HepG2 (cell line): ENCODE measurements around the gene UBL7. TPM values are rescaled to one million over a fixed set of nuclear protein-coding genes. Genes with fewer than 3 reads are reported as not detected.

Experiments used
- ATAC-seq: fragments of 200-7000 bp; cut with Tn5 transposase; 3 replicates; pipeline ENCODE4 v1.9.1; 2020; ENCODE audit warnings: mild to moderate bottlenecking, moderate library complexity
- BruUV-seq: library from RNA; stranded (reverse); fragments of 400-500 nt; replicated peaks from 2 replicates; lab custom pipeline; 2021; lab: Mats Ljungman, UMichigan
- CTCF ChIA-PET: fragments of 300-600 bp; formaldehyde crosslinking; extraction: SDS; loops from one replicate; lab custom pipeline; 2021; ENCODE audit warnings: low total read pairs, inconsistent platforms, low intra/inter-chr PET ratio; lab: Yijun Ruan, JAX
- POLR2A ChIA-PET: fragments of 350-600 bp; sonication (Branson Sonifier 250); formaldehyde crosslinking; loops from one replicate; lab custom pipeline; 2020; ENCODE audit warnings: antibody characterized with exemption, inconsistent platforms; lab: Yijun Ruan, JAX
- DNase-seq: peaks from one replicate; pipeline ENCODE4 v3.0.0-alpha.2; 2015; ENCODE audit warnings: low spot score
- FAIRE-seq: peaks from 3 replicates; lab custom pipeline; 2011; peaks lifted over from hg19 to GRCh38; lab: Jason Lieb, UNC
- H2AFZ ChIP-seq: one replicate; pipeline ENCODE4 v1.6.1; 2011; ENCODE audit warnings: low read length, inconsistent platforms
- H3K27ac ChIP-seq: fragments of 300-600 bp; 3 replicates; pipeline ENCODE4 v1.8.0; 2011; ENCODE audit warnings: mixed run types, mild to moderate bottlenecking, mixed read lengths, low read length, inconsistent platforms; ENCODE audit not compliant: insufficient read depth; ENCODE audit errors: extremely low read length
- H3K27me3 ChIP-seq, 2 experiments: fragments of 200-600 bp in 1 of 2; 2 replicates in 1 of 2; 3 replicates in 1 of 2; pipeline versions ENCODE4 v1.6.0 to v1.8.0; 2011; ENCODE audit warnings: low read length in 2 of 2, mild to moderate bottlenecking in 2 of 2, moderate library complexity in 2 of 2, inconsistent platforms in 1 of 2; ENCODE audit not compliant: insufficient read depth in 2 of 2, control insufficient read depth in 1 of 2
- H3K36me3 ChIP-seq, 2 experiments: fragments of 200-600 bp in 1 of 2; replicated peaks in 1 of 2; 2 replicates in 1 of 2; 3 replicates in 1 of 2; pipeline versions ENCODE4 v1.5.1 to v1.8.0; 2011; ENCODE audit warnings: low read length in 2 of 2, inconsistent platforms in 1 of 2; ENCODE audit not compliant: insufficient read depth in 2 of 2, control insufficient read depth in 1 of 2
- H3K4me1 ChIP-seq: 2 replicates; pipeline ENCODE4 v1.5.1; 2012; ENCODE audit warnings: low read length, inconsistent platforms; ENCODE audit not compliant: insufficient read depth
- H3K4me2 ChIP-seq: 2 replicates; pipeline ENCODE4 v1.6.0; 2011; ENCODE audit warnings: low read depth, low read length, inconsistent platforms
- H3K4me3 ChIP-seq, 3 experiments: fragments of 200-600 bp in 1 of 3; sonication (generic), shearing (Covaris generic) in 1 of 3; replicated peaks in 1 of 3; 2 replicates each; pipeline ENCODE4 v1.5.1; 2011 to 2016; ENCODE audit warnings: low read length in 3 of 3, inconsistent platforms in 2 of 3, low read depth in 2 of 3, mild to moderate bottlenecking in 2 of 3, control low read depth in 1 of 3, mixed read lengths in 1 of 3; ENCODE audit not compliant: insufficient read depth in 1 of 3
- H3K79me2 ChIP-seq: one replicate; pipeline ENCODE4 v1.6.1; 2011; ENCODE audit warnings: low read length, inconsistent platforms; ENCODE audit not compliant: insufficient read depth
- H3K9ac ChIP-seq: 2 replicates; pipeline ENCODE4 v1.6.0; 2011; ENCODE audit warnings: mild to moderate bottlenecking, low read depth, low read length, inconsistent platforms; ENCODE audit not compliant: insufficient read depth
- H3K9me3 ChIP-seq: 2 replicates; pipeline ENCODE4 v1.5.1; 2012; ENCODE audit warnings: mild to moderate bottlenecking, low read length
- H4K20me1 ChIP-seq: 2 replicates; pipeline ENCODE4 v1.6.0; 2011; ENCODE audit warnings: inconsistent platforms, mild to moderate bottlenecking, low read length, moderate library complexity; ENCODE audit not compliant: insufficient read depth
- HIVEP1 ChIP-seq: sonication (generic); formaldehyde crosslinking; IDR thresholded peaks from 2 replicates; pipeline ENCODE4 v1.4.0; 2020; ENCODE audit warnings: mild to moderate bottlenecking, missing genetic modification reagents
- JUN ChIP-seq: sonication (generic); formaldehyde crosslinking; IDR thresholded peaks from 2 replicates; pipeline ENCODE4 v1.4.0; 2020; ENCODE audit warnings: mild to moderate bottlenecking, missing genetic modification reagents
- KDM2A ChIP-seq: sonication (generic); formaldehyde crosslinking; IDR thresholded peaks from 2 replicates; pipeline ENCODE4 v1.4.0; 2020; ENCODE audit warnings: low read depth, missing genetic modification reagents, borderline replicate concordance
- MLLT10 ChIP-seq: sonication (generic); formaldehyde crosslinking; IDR thresholded peaks from 2 replicates; pipeline ENCODE4 v1.4.0; 2020; ENCODE audit warnings: missing genetic modification reagents
- RBFOX2 ChIP-seq: fragments of 200-400 bp; formaldehyde crosslinking; IDR thresholded peaks from 2 replicates; pipeline ENCODE4 v1.6.1; 2017; ENCODE audit warnings: low read depth, mild to moderate bottlenecking, low read length
- SPEN ChIP-seq: sonication (generic); formaldehyde crosslinking; IDR thresholded peaks from 2 replicates; pipeline ENCODE4 v1.5.1; 2020; ENCODE audit warnings: low read depth, mild to moderate bottlenecking, missing genetic modification reagents
- STAG1 ChIP-seq: sonication (generic); formaldehyde crosslinking; IDR thresholded peaks from 2 replicates; pipeline ENCODE4 v1.4.0; 2020; ENCODE audit warnings: missing genetic modification reagents
- THAP9 ChIP-seq: sonication (generic); formaldehyde crosslinking; IDR thresholded peaks from 2 replicates; pipeline ENCODE4; 2020; ENCODE audit warnings: missing genetic modification reagents, mild to moderate bottlenecking, borderline replicate concordance
- XBP1 ChIP-seq: sonication (generic); formaldehyde crosslinking; IDR thresholded peaks from 2 replicates; pipeline ENCODE4 v1.5.0; 2020; ENCODE audit warnings: missing genetic modification reagents
- ZMYM3 ChIP-seq: sonication (generic); formaldehyde crosslinking; IDR thresholded peaks from 2 replicates; pipeline ENCODE4 v1.5.1; 2020; ENCODE audit warnings: mild to moderate bottlenecking, missing genetic modification reagents
- ZNF253 ChIP-seq: sonication (generic); formaldehyde crosslinking; IDR thresholded peaks from 2 replicates; pipeline ENCODE4 v1.8.0; 2022; ENCODE audit warnings: mild to moderate bottlenecking, missing genetic modification reagents, borderline replicate concordance
- ZNF34 ChIP-seq: sonication (generic); formaldehyde crosslinking; IDR thresholded peaks from 2 replicates; pipeline ENCODE4 v1.4.0; 2020; ENCODE audit warnings: mild to moderate bottlenecking, missing genetic modification reagents, borderline replicate concordance
- ZNF367 ChIP-seq: sonication (generic); formaldehyde crosslinking; IDR thresholded peaks from 2 replicates; pipeline ENCODE4 v1.4.0; 2020; ENCODE audit warnings: missing genetic modification reagents, borderline replicate concordance
- ZNF674 ChIP-seq: sonication (generic); formaldehyde crosslinking; IDR thresholded peaks from 2 replicates; pipeline ENCODE4 v1.5.0; 2020; ENCODE audit warnings: low read depth, mild to moderate bottlenecking, missing genetic modification reagents
- ZNF766 ChIP-seq: sonication (generic); formaldehyde crosslinking; IDR thresholded peaks from 2 replicates; pipeline ENCODE4 v1.5.0; 2020; ENCODE audit warnings: missing genetic modification reagents, borderline replicate concordance
- ZSCAN22 ChIP-seq: sonication (generic); formaldehyde crosslinking; IDR thresholded peaks from 2 replicates; pipeline ENCODE4 v1.4.0; 2020; ENCODE audit warnings: mild to moderate bottlenecking, missing genetic modification reagents
- WGBS: methylation state at CpG from one replicate; pipeline ENCODE4 v1.1.6; 2017; ENCODE audit warnings: low lambda C conversion rate; 5-methylcytosine and 5-hydroxymethylcytosine counted together
- in situ Hi-C: cut with HindIII; loops from 2 replicates; pipeline ENCODE4 v1.10.0; 2017; ENCODE audit warnings: low pct_unique_long_range_greater_than_20kb; ENCODE audit not compliant: extremely low pct_ligation_motif_present
- intact Hi-C: fragments of 100-400 bp; cut with micrococcal nuclease; formaldehyde crosslinking; loops from one replicate; pipeline ENCODE4 v1.10.0; 2022; ENCODE audit not compliant: unreplicated experiment
- polyA plus RNA-seq, 8 experiments: library from polyadenylated mRNA; depleted of rRNA in 3 of 8; stranded (reverse) in 7 of 8; unstranded in 1 of 8; fragments of >200 nt; fragmentation: Illumina TruSeq in 4 of 8; extraction: Trizol in 4 of 8; gene quantifications; 2 replicates each; pipeline versions ENCODE4 v1.2.1 to v1.2.3, GENCODE V29; 2011 to 2016; ENCODE audit warnings: low read depth in 4 of 8, missing spikeins in 1 of 8, mixed read lengths in 1 of 8; ENCODE audit not compliant: insufficient read depth in 1 of 8
- total RNA-seq, 5 experiments: library from RNA; depleted of rRNA; stranded (reverse); fragments of >200 nt; fragmentation: Illumina TruSeq; extraction: Trizol; gene quantifications; 2 replicates each; pipeline ENCODE4 v1.2.3, GENCODE V29; 2016; ENCODE audit warnings: low read depth in 1 of 5
- TF ChIP-seq, protein P1 (sequence below): sonication (generic); formaldehyde crosslinking; IDR thresholded peaks from 2 replicates; pipeline ENCODE4 v1.8.0; 2022; ENCODE audit warnings: missing genetic modification reagents, mild to moderate bottlenecking, moderate library complexity, borderline replicate concordance
- TF ChIP-seq, protein P2 (sequence below): sonication (generic); formaldehyde crosslinking; IDR thresholded peaks from 2 replicates; pipeline ENCODE4 v1.5.0; 2020; ENCODE audit warnings: mild to moderate bottlenecking, missing genetic modification reagents

The UBL7 gene
- total and polyA plus RNA-seq, 2 of the 13 experiments (the other 11 are each of a cell fraction or from before 2014, with no cell fraction given) = 55.0 to 63.5 TPM

GRCh38 chr15:74415966-74416916, 44.7 kb downstream of the UBL7 start:
- Histone ChIP-seq H4K20me1 (no peaks in the 10 kb centered on the region), H3K36me3 (peaks cover 34 to 68% of the 10 kb centered on the region in 2 experiments), H3K27me3 (no peaks in the 10 kb centered on the region), H3K79me2 (peaks cover 26% of the 10 kb centered on the region), H3K9me3 (no peaks in the 10 kb centered on the region), H3K27ac (no peak overlapping the region), H3K4me3 (no peak overlapping the region), H3K4me2 (no peak overlapping the region), H3K9ac (no peak overlapping the region), H3K4me1 (peaks cover 32% of the 10 kb centered on the region), H2AFZ (no peak overlapping the region)
- no TSS peak for BruUV-seq
- in situ Hi-C loops = no loop called here
- DNase-seq (no peak), ATAC-seq (no peak), FAIRE-seq (no peak)
- CTCF ChIA-PET = no interaction called here
- POLR2A ChIA-PET = no interaction called here
- WGBS = over 99% methylated on average over 15 of the region's 19 CpGs
- intact Hi-C loops = no loop called here
- no peak for TF ChIP-seq THAP9 (CRISPR knock-in tag)
- no peak for TF ChIP-seq RBFOX2
- TF ChIP-seq SPEN (CRISPR knock-in tag) = no peak
- no peak for TF ChIP-seq ZSCAN22 (CRISPR knock-in tag)
- no peak for TF ChIP-seq ZNF34 (CRISPR knock-in tag)
- no peak for TF ChIP-seq HIVEP1 (CRISPR knock-in tag)
- TF ChIP-seq MLLT10 (CRISPR knock-in tag) = no peak
- TF ChIP-seq, protein P1, sequence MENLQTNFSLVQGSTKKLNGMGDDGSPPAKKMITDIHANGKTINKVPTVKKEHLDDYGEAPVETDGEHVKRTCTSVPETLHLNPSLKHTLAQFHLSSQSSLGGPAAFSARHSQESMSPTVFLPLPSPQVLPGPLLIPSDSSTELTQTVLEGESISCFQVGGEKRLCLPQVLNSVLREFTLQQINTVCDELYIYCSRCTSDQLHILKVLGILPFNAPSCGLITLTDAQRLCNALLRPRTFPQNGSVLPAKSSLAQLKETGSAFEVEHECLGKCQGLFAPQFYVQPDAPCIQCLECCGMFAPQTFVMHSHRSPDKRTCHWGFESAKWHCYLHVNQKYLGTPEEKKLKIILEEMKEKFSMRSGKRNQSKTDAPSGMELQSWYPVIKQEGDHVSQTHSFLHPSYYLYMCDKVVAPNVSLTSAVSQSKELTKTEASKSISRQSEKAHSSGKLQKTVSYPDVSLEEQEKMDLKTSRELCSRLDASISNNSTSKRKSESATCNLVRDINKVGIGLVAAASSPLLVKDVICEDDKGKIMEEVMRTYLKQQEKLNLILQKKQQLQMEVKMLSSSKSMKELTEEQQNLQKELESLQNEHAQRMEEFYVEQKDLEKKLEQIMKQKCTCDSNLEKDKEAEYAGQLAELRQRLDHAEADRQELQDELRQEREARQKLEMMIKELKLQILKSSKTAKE (CRISPR knock-in tag) = no peak
- no peak for TF ChIP-seq ZNF674 (CRISPR knock-in tag)
- TF ChIP-seq ZNF253 (CRISPR knock-in tag) = no peak
- TF ChIP-seq XBP1 (CRISPR knock-in tag) = no peak
- TF ChIP-seq JUN (CRISPR knock-in tag) = no peak
- no peak for TF ChIP-seq STAG1
- no peak for TF ChIP-seq ZNF367
- no peak for TF ChIP-seq ZMYM3
- no peak for TF ChIP-seq KDM2A (CRISPR knock-in tag)
- TF ChIP-seq, protein P2, sequence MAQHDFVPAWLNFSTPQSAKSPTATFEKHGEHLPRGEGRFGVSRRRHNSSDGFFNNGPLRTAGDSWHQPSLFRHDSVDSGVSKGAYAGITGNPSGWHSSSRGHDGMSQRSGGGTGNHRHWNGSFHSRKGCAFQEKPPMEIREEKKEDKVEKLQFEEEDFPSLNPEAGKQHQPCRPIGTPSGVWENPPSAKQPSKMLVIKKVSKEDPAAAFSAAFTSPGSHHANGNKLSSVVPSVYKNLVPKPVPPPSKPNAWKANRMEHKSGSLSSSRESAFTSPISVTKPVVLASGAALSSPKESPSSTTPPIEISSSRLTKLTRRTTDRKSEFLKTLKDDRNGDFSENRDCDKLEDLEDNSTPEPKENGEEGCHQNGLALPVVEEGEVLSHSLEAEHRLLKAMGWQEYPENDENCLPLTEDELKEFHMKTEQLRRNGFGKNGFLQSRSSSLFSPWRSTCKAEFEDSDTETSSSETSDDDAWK (CRISPR knock-in tag) = no peak
- no peak for TF ChIP-seq ZNF766
